Dermis blood vessel endothelial cell (primary cell): ENCODE results near the gene CITED4. TPM values are rescaled to one million over a fixed set of nuclear protein-coding genes. Genes with fewer than 3 reads are reported as not detected.
"Not testable (repeated sequence)": the region's sequence is repeated elsewhere in the genome, so short reads cannot be mapped to it uniquely, and the experiment has no call there.

Source experiments
- DNase-seq: peaks from one replicate; pipeline ENCODE4 v3.0.0; 2010
- total RNA-seq: library from RNA; depleted of rRNA; stranded (reverse); fragments of >200 nt; gene quantifications from 2 replicates; pipeline ENCODE4 v1.2.3, GENCODE V29; 2014

Gene CITED4
- total RNA-seq, result 3.9 and 8.0 TPM in 2 replicates

- peak; percentile 97 for DNase-seq
These were observed at the start of gene CITED4 for GRCh38 chr1:40862008-40862863. CITED4 (minus strand) TSS chr1:40862363; CDS start chr1:40862127, 236 bp downstream.

- no peak for DNase-seq
These were observed 48.9 kb upstream of the CITED4 start for GRCh38 chr1:40911105-40911504.

GRCh38 chr1:40909281-40909680 lies 47.1 kb upstream of the CITED4 start:
- DNase-seq, result no peak

- DNase-seq, result no peak
These were observed 46.2 kb upstream of the CITED4 start for GRCh38 chr1:40908350-40908749.

- DNase-seq, result no peak
These were observed 45.7 kb upstream of the CITED4 start for GRCh38 chr1:40907899-40908298.

- DNase-seq, result no peak
These were observed 44.7 kb upstream of the CITED4 start for GRCh38 chr1:40906781-40907400.

- DNase-seq, result no peak
These were observed 42.9 kb upstream of the CITED4 start for GRCh38 chr1:40905061-40905460.

- no peak for DNase-seq
These were observed 40.9 kb upstream of the CITED4 start for GRCh38 chr1:40903106-40903505.

- peak; percentile 67 for DNase-seq
These were observed 40.0 kb upstream of the CITED4 start for GRCh38 chr1:40901886-40902852.

GRCh38 chr1:40899230-40899870 lies 37.2 kb upstream of the CITED4 start:
- no peak for DNase-seq

- peak; percentile 71 for DNase-seq
These were observed 36.3 kb upstream of the CITED4 start for GRCh38 chr1:40898431-40898901.

- DNase-seq, result peak; percentile 45
These were observed 35.4 kb upstream of the CITED4 start for GRCh38 chr1:40897513-40897912.

- DNase-seq, result no peak
These were observed 34.3 kb upstream of the CITED4 start for GRCh38 chr1:40896482-40896881.

- DNase-seq, result no peak
These were observed 33.4 kb upstream of the CITED4 start for GRCh38 chr1:40895601-40896000.

- DNase-seq, result not testable (repeated sequence)
These were observed 32.7 kb upstream of the CITED4 start for GRCh38 chr1:40894858-40895257.

- DNase-seq, result no peak
These were observed 32.3 kb upstream of the CITED4 start for GRCh38 chr1:40894455-40894854.

- DNase-seq, result no peak
These were observed 31.8 kb upstream of the CITED4 start for GRCh38 chr1:40893946-40894345.

- no peak for DNase-seq
These were observed 30.2 kb upstream of the CITED4 start for GRCh38 chr1:40892354-40892753.

- DNase-seq, result no peak
These were observed 28.6 kb upstream of the CITED4 start for GRCh38 chr1:40890771-40891170.

- no peak for DNase-seq
These were observed 25.5 kb upstream of the CITED4 start for GRCh38 chr1:40887652-40888051.

- no peak for DNase-seq
These were observed 24.8 kb upstream of the CITED4 start for GRCh38 chr1:40887012-40887378.

- peak; percentile 38 for DNase-seq
These were observed 24.3 kb upstream of the CITED4 start for GRCh38 chr1:40886318-40887011.
